NCI-H146 treated with DMSO at 0.1 percent for 48 hours (cell line): ENCODE data around the gene SCIN.

Experiments
- DNase-seq: peaks from one replicate; lab custom pipeline; 2025; ENCODE audit not compliant: unreplicated experiment; lab: John Stamatoyannopoulos, UW

SCIN gene

GRCh38 chr7:12609561-12609960 is 39.0 kb downstream of the SCIN start:
- DNase-seq, result no peak

- DNase-seq, result no peak
Observed at GRCh38 chr7:12610899-12611298, 40.4 kb downstream of the SCIN start.

- DNase-seq, result no peak
Observed at GRCh38 chr7:12612622-12613021, 42.1 kb downstream of the SCIN start.

GRCh38 chr7:12619461-12620069 is 49.0 kb downstream of the SCIN start:
- no peak for DNase-seq

GRCh38 chr7:12620371-12620770 is 49.9 kb downstream of the SCIN start:
- DNase-seq, result no peak

- DNase-seq, result no peak
Observed at GRCh38 chr7:12623223-12623622, 52.7 kb downstream of the SCIN start.

GRCh38 chr7:12623885-12624498 is 53.5 kb downstream of the SCIN start:
- DNase-seq, result peak; percentile 15

GRCh38 chr7:12625836-12626235 is 55.3 kb downstream of the SCIN start:
- DNase-seq, result no peak

GRCh38 chr7:12629816-12630512 is 59.4 kb downstream of the SCIN start:
- DNase-seq, result no peak

GRCh38 chr7:12630513-12630819 is 59.9 kb downstream of the SCIN start:
- DNase-seq, result peak; percentile 69

GRCh38 chr7:12633582-12633981 is 63.1 kb downstream of the SCIN start:
- DNase-seq, result no peak

GRCh38 chr7:12635830-12636229 is 65.3 kb downstream of the SCIN start:
- DNase-seq, result no peak

- no peak for DNase-seq
Observed at GRCh38 chr7:12637328-12637727, 66.8 kb downstream of the SCIN start.

- DNase-seq, result no peak
Observed at GRCh38 chr7:12637819-12638592, 67.5 kb downstream of the SCIN start.

GRCh38 chr7:12638851-12639456 is 68.4 kb downstream of the SCIN start:
- peak; percentile 55 for DNase-seq

GRCh38 chr7:12640299-12641096 is 70.0 kb downstream of the SCIN start:
- DNase-seq, result peak; percentile 13

GRCh38 chr7:12641196-12641595 is 70.7 kb downstream of the SCIN start:
- DNase-seq, result no peak

- no peak for DNase-seq
Observed at GRCh38 chr7:12642508-12642907, 72.0 kb downstream of the SCIN start.

GRCh38 chr7:12643001-12643643 is 72.6 kb downstream of the SCIN start:
- DNase-seq, result no peak

GRCh38 chr7:12643644-12644043 is 73.1 kb downstream of the SCIN start:
- DNase-seq, result no peak
